Right hindlimb (tissue), 1 donor: ENCODE measurements around the gene CLIC4.

Source experiments
- DNase-seq: peaks from one replicate; pipeline ENCODE4 v3.0.0-alpha.2; 2018

CLIC4 gene

GRCh38 chr1:24861821-24862727 lies 116.8 kb downstream of the CLIC4 start:
- no peak for DNase-seq

GRCh38 chr1:24862775-24863483 lies 117.7 kb downstream of the CLIC4 start:
- no peak for DNase-seq

GRCh38 chr1:24864370-24864777 lies 119.1 kb downstream of the CLIC4 start:
- DNase-seq, result no peak

GRCh38 chr1:24865168-24865567 lies 119.9 kb downstream of the CLIC4 start:
- DNase-seq, result no peak

GRCh38 chr1:24865587-24865986 lies 120.3 kb downstream of the CLIC4 start:
- DNase-seq, result no peak

- no peak for DNase-seq
Measured at GRCh38 chr1:24866211-24867083, 121.2 kb downstream of the CLIC4 start.

GRCh38 chr1:24867084-24867870 lies 122.0 kb downstream of the CLIC4 start:
- no peak for DNase-seq

- no peak for DNase-seq
Measured at GRCh38 chr1:24868016-24868875, 123.0 kb downstream of the CLIC4 start.

- DNase-seq, result no peak
Measured at GRCh38 chr1:24870551-24871195, 125.4 kb downstream of the CLIC4 start.

- no peak for DNase-seq
Measured at GRCh38 chr1:24871306-24871901, 126.2 kb downstream of the CLIC4 start.

GRCh38 chr1:24872061-24872850 lies 127.0 kb downstream of the CLIC4 start:
- no peak for DNase-seq

- DNase-seq, result no peak
Measured at GRCh38 chr1:24873148-24873547, 127.9 kb downstream of the CLIC4 start.

- DNase-seq, result no peak
Measured at GRCh38 chr1:24874056-24874455, 128.8 kb downstream of the CLIC4 start.

- no peak for DNase-seq
Measured at GRCh38 chr1:24874611-24875234, 129.5 kb downstream of the CLIC4 start.

- DNase-seq, result no peak
Measured at GRCh38 chr1:24875257-24875656, 130.0 kb downstream of the CLIC4 start.

- DNase-seq, result no peak
Measured at GRCh38 chr1:24875991-24876506, 130.8 kb downstream of the CLIC4 start.

GRCh38 chr1:24878045-24878444 lies 132.8 kb downstream of the CLIC4 start:
- DNase-seq, result no peak
